Loucy (cell line): ENCODE data around the gene ZSCAN16.
"Not testable (repeated sequence)": the region's sequence is repeated elsewhere in the genome, so short reads cannot be mapped to it uniquely, and the experiment has no call there.

Experiments used
- H2AFZ ChIP-seq: fragments of 200-600 bp; sonication (generic); 2 replicates; pipeline ENCODE4 v1.6.0; 2016; ENCODE audit warnings: antibody characterized with exemption, mild to moderate bottlenecking, low read length, moderate library complexity
- H3F3A ChIP-seq: fragments of 200-600 bp; 2 replicates; pipeline ENCODE4 v1.6.0; 2016; ENCODE audit warnings: antibody characterized with exemption, low read depth, mild to moderate bottlenecking
- H3K27me3 ChIP-seq: fragments of 200-600 bp; sonication (generic); 2 replicates; pipeline ENCODE4 v1.6.1; 2014; ENCODE audit warnings: low read length, mild to moderate bottlenecking; ENCODE audit not compliant: insufficient read depth, poor library complexity, severe bottlenecking
- H3K36me3 ChIP-seq: fragments of 200-600 bp; sonication (generic); 2 replicates; pipeline ENCODE4 v1.6.1; 2016; ENCODE audit warnings: low read length; ENCODE audit not compliant: insufficient read depth
- H3K4me1 ChIP-seq: fragments of 200-600 bp; sonication (generic); 2 replicates; pipeline ENCODE4 v1.5.1; 2014; ENCODE audit warnings: low read length, mild to moderate bottlenecking; ENCODE audit not compliant: insufficient read depth, poor library complexity, severe bottlenecking
- H3K4me2 ChIP-seq: fragments of 200-600 bp; sonication (generic); 2 replicates; pipeline ENCODE4 v1.6.0; 2014; ENCODE audit warnings: antibody characterized with exemption, low read length, low read depth, mild to moderate bottlenecking; ENCODE audit not compliant: poor library complexity, severe bottlenecking
- H3K4me3 ChIP-seq: fragments of 200-600 bp; sonication (generic); 2 replicates; pipeline ENCODE4 v1.5.1; 2014; ENCODE audit warnings: low read length, mild to moderate bottlenecking, mixed read lengths; ENCODE audit not compliant: poor library complexity, severe bottlenecking
- H3K79me2 ChIP-seq: fragments of 200-600 bp; sonication (generic); 2 replicates; pipeline ENCODE4 v1.6.1; 2014; ENCODE audit warnings: low read length; ENCODE audit not compliant: insufficient read depth
- H3K9ac ChIP-seq: fragments of 200-600 bp; sonication (generic); 2 replicates; pipeline ENCODE4 v1.6.0; 2014; ENCODE audit warnings: mild to moderate bottlenecking, low read depth, low read length, moderate library complexity; ENCODE audit not compliant: poor library complexity, severe bottlenecking
- H3K9me2 ChIP-seq: fragments of 200-600 bp; sonication (generic); replicated peaks from 2 replicates; pipeline ENCODE4 v1.6.1; 2016; ENCODE audit warnings: low read depth, low read length, mixed read lengths
- H3K9me3 ChIP-seq: fragments of 200-600 bp; sonication (generic); 2 replicates; pipeline ENCODE4 v1.6.1; 2014; ENCODE audit warnings: mild to moderate bottlenecking, antibody characterized with exemption, low read length, low read depth; ENCODE audit not compliant: insufficient read depth
- H4K20me1 ChIP-seq: fragments of 200-600 bp; sonication (generic); 2 replicates; pipeline ENCODE4 v1.6.0; 2014; ENCODE audit warnings: antibody characterized with exemption, low read length, mild to moderate bottlenecking; ENCODE audit not compliant: insufficient read depth, poor library complexity, severe bottlenecking
- CTCF ChIP-seq: fragments of 200-600 bp; sonication (generic); conservative IDR thresholded peaks from 2 replicates; pipeline ENCODE4 v1.5.1; 2014; ENCODE audit warnings: mild to moderate bottlenecking, antibody characterized with exemption, low read length
- EZH2phosphoT487 ChIP-seq: fragments of 200-600 bp; IDR thresholded peaks from 2 replicates; pipeline ENCODE4 v1.6.1; 2018; ENCODE audit warnings: antibody characterized with exemption, mild to moderate bottlenecking, moderate library complexity, borderline replicate concordance

ZSCAN16 gene

GRCh38 chr6:28124350-28124970 lies at the start of gene ZSCAN16:
Gene ZSCAN16, plus strand, starts transcription at chr6:28124609. Its CDS starts 835 bp downstream, at chr6:28125444.
- Histone ChIP-seq H3K79me2 (peaks cover 66% of the 10 kb centered on the region), H3K9me2 (no peaks in the 10 kb centered on the region), H3K9ac (peak within 1 kb of the TSS; percentile 70), H3K9me3 (no peaks in the 10 kb centered on the region), H3K4me3 (peak within 1 kb of the TSS; percentile 89), H3F3A (no peaks in the 10 kb centered on the region), H4K20me1 (peaks cover 30% of the 10 kb centered on the region), H3K4me1 (peaks cover 34% of the 10 kb centered on the region), H3K4me2 (peak within 1 kb of the TSS; percentile 79), H2AFZ (peak within 1 kb of the TSS; percentile 88), H3K36me3 (peaks cover 28% of the 10 kb centered on the region), H3K27me3 (no peaks in the 10 kb centered on the region)
- TF ChIP-seq EZH2phosphoT487 = no peak
- no peak for TF ChIP-seq CTCF

- no peak for TF ChIP-seq EZH2phosphoT487
- TF ChIP-seq CTCF = no peak
- H3K4me1 ChIP-seq = peaks cover 7% of the 10 kb centered on the region
- no peaks in the 10 kb centered on the region for H3F3A ChIP-seq
- no peak overlapping the region for H3K4me3 ChIP-seq
- no peaks in the 10 kb centered on the region for H3K9me3 ChIP-seq
- no peak overlapping the region for H3K4me2 ChIP-seq
- H3K36me3 ChIP-seq = no peaks in the 10 kb centered on the region
- no peaks in the 10 kb centered on the region; the same call in 1 of the 2 replicates for H3K79me2 ChIP-seq
- no peaks in the 10 kb centered on the region for H4K20me1 ChIP-seq
- H3K27me3 ChIP-seq = no peaks in the 10 kb centered on the region
- H3K9me2 ChIP-seq = no peaks in the 10 kb centered on the region
- no peak overlapping the region for H2AFZ ChIP-seq
- H3K9ac ChIP-seq = no peak overlapping the region
Observed at GRCh38 chr6:28078050-28078449, 46.4 kb upstream of the ZSCAN16 start.

DNA sequence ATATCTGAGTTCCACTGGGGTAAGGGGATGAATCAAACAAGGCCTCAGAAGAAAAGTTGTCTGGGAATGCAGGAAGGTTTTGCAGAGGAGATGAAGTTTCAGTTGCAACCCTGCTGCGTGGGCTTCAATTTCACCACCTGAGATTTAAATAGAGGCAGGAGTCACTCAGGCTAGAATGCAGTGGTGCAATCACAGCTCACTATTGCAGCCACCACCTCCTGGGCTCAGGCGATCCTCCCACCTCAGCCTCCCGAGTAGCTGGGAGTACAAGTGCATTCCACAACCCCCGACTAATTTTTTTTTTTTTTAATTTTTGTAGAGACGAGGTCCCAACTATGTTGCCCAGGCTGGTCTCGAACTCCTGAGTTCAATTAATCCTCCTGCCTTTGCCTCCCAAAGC lies 45.6 kb upstream of the ZSCAN16 start:
- Histone ChIP-seq H3K9ac (no peak overlapping the region), H3K4me2 (no peak overlapping the region), H3K9me2 (no peaks in the 10 kb centered on the region), H2AFZ (no peak overlapping the region), H3K27me3 (no peaks in the 10 kb centered on the region), H4K20me1 (no peaks in the 10 kb centered on the region), H3K79me2 (no peaks in the 10 kb centered on the region; the same call in 1 of the 2 replicates), H3F3A (no peaks in the 10 kb centered on the region), H3K4me3 (no peak overlapping the region), H3K36me3 (no peaks in the 10 kb centered on the region), H3K4me1 (peaks cover 7% of the 10 kb centered on the region), H3K9me3 (no peaks in the 10 kb centered on the region)
- TF ChIP-seq CTCF = no peak
- no peak for TF ChIP-seq EZH2phosphoT487

DNA sequence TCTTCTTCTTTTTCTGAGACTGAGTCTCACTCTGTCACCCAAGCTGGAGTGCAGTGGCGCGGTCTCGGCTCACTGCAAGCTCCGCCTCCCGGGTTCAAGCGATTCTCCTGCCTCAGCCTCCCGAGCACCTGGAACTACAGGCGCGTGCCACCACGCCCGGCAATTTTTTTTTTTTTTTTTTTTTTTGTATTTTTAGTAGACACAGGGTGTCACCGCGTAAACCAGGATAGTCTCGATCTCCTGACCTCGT lies 44.1 kb upstream of the ZSCAN16 start, which contains the start of gene ZNF165:
Gene ZNF165 (plus strand): TSS at position 188 of the 250 bp plus-strand sequence. CDS start 4,913 bp downstream, outside the sequence.
- peak within 1 kb of the TSS; percentile 97 for H2AFZ ChIP-seq
- peak within 1 kb of the TSS; percentile 78 for H3K9ac ChIP-seq
- not testable (repeated sequence) for H3K36me3 ChIP-seq, H3K4me1 ChIP-seq, H3K9me3 ChIP-seq, H4K20me1 ChIP-seq, H3K9me2 ChIP-seq, H3K27me3 ChIP-seq, H3F3A ChIP-seq, H3K79me2 ChIP-seq
- H3K4me3 ChIP-seq = peak within 1 kb of the TSS; percentile 88
- H3K4me2 ChIP-seq = peak within 1 kb of the TSS; percentile 81
